MCF 10A (cell line): ENCODE results near the gene GAS7. TPM values are rescaled to one million over a fixed set of nuclear protein-coding genes. Genes with fewer than 3 reads are reported as not detected.

Source experiments
- BruUV-seq: library from RNA; stranded (reverse); fragments of 400-500 nt; replicated peaks from 2 replicates; lab custom pipeline; 2021; lab: Mats Ljungman, UMichigan
- CTCF ChIA-PET: fragments of 300-600 bp; sonication (Branson Sonifier 250); formaldehyde crosslinking; extraction: SDS; loops from one replicate; lab custom pipeline; 2021; ENCODE audit warnings: antibody characterized with exemption, inconsistent platforms; lab: Yijun Ruan, JAX
- POLR2A ChIA-PET: fragments of 300-600, 350-650 bp; sonication (Branson Sonifier 250); formaldehyde crosslinking; extraction: SDS; loops from one replicate; lab custom pipeline; 2020; ENCODE audit warnings: antibody characterized with exemption, inconsistent platforms; lab: Yijun Ruan, JAX
- DNase-seq: peaks from one replicate; pipeline ENCODE4 v3.0.0-alpha.2; 2018; ENCODE audit not compliant: unreplicated experiment
- H3K27ac Mint-ChIP-seq: one replicate; pipeline ENCODE4 v1.8.0; 2022; ENCODE audit warnings: mild to moderate bottlenecking, low read depth, mixed read lengths; ENCODE audit not compliant: unreplicated experiment
- H3K27me3 Mint-ChIP-seq: one replicate; pipeline ENCODE4 v1.8.0; 2022; ENCODE audit warnings: mixed read lengths; ENCODE audit not compliant: insufficient read depth, unreplicated experiment
- H3K36me3 Mint-ChIP-seq: one replicate; pipeline ENCODE4 v1.8.0; 2022; ENCODE audit warnings: mild to moderate bottlenecking, moderate library complexity, mixed read lengths; ENCODE audit not compliant: insufficient read depth, unreplicated experiment
- H3K4me1 Mint-ChIP-seq: one replicate; pipeline ENCODE4 v1.8.0; 2022; ENCODE audit warnings: mixed read lengths; ENCODE audit not compliant: insufficient read depth, unreplicated experiment
- H3K4me3 Mint-ChIP-seq: one replicate; pipeline ENCODE4 v1.8.0; 2022; ENCODE audit warnings: mild to moderate bottlenecking, moderate library complexity, mixed read lengths; ENCODE audit not compliant: unreplicated experiment
- H3K9me3 Mint-ChIP-seq: one replicate; pipeline ENCODE4 v1.8.0; 2022; ENCODE audit warnings: mixed read lengths; ENCODE audit not compliant: unreplicated experiment
- CTCF ChIP-seq: fragments of 200-600 bp; IDR thresholded peaks from one replicate; pipeline ENCODE4 v1.8.0; 2022; ENCODE audit warnings: antibody characterized with exemption, mild to moderate bottlenecking; ENCODE audit not compliant: unreplicated experiment
- intact Hi-C: fragments of 100-400 bp; cut with micrococcal nuclease; formaldehyde crosslinking; loops from 2 replicates; pipeline ENCODE4 v1.14.1; 2022
- total RNA-seq: library from RNA; stranded (reverse); gene quantifications from 2 replicates; pipeline ENCODE4 v1.2.3, GENCODE V29; 2022

Gene GAS7
- total RNA-seq, 1 experiment from 2014 or later = not detected

- peak; percentile 16 for DNase-seq
- ChIA-PET POLR2A (interaction anchor here (0.7 kb wide), 1 partner anchor 50 kb away, joined by 3 read pairs; no protein-coding TSS in a partner anchor), CTCF (interaction anchor here (0.6 to 1.4 kb wide), 8 partner anchors 10 to 631 kb away, joined by 3 to 5 read pairs (median 3); no protein-coding TSS in a partner anchor)
- H3K9me3 Mint-ChIP-seq = no peaks in the 10 kb centered on the region
- no peaks in the 10 kb centered on the region for H3K27me3 Mint-ChIP-seq
- H3K4me1 Mint-ChIP-seq = no peaks in the 10 kb centered on the region
- peaks cover 7% of the 10 kb centered on the region for H3K36me3 Mint-ChIP-seq
- intact Hi-C loops = no loop called here
- no peak overlapping the region for H3K27ac Mint-ChIP-seq
- H3K4me3 Mint-ChIP-seq = no peak overlapping the region
- TF ChIP-seq CTCF = peak; percentile 7
- no TSS peak for BruUV-seq
Measured at GRCh38 chr17:9982159-9982558, 216.2 kb downstream of the GAS7 start.

GRCh38 chr17:9981344-9981915, 217.0 kb downstream of the GAS7 start:
- Mint-ChIP-seq H3K36me3 (peaks cover 7% of the 10 kb centered on the region), H3K4me3 (no peak overlapping the region), H3K27ac (no peak overlapping the region), H3K27me3 (no peaks in the 10 kb centered on the region), H3K9me3 (no peaks in the 10 kb centered on the region), H3K4me1 (no peaks in the 10 kb centered on the region)
- no peak for DNase-seq
- no TSS peak for BruUV-seq
- TF ChIP-seq CTCF = no peak
- POLR2A ChIA-PET = no interaction called here
- intact Hi-C loops = no loop called here
- CTCF ChIA-PET = interaction anchor here (0.6 to 1.4 kb wide), 8 partner anchors 9 to 632 kb away, joined by 3 to 5 read pairs (median 3); no protein-coding TSS in a partner anchor

GRCh38 chr17:9979463-9979995, 218.9 kb downstream of the GAS7 start:
- DNase-seq = no peak
- Mint-ChIP-seq H3K27me3 (no peaks in the 10 kb centered on the region), H3K36me3 (peaks cover 7% of the 10 kb centered on the region), H3K27ac (no peak overlapping the region), H3K9me3 (no peaks in the 10 kb centered on the region), H3K4me1 (no peaks in the 10 kb centered on the region), H3K4me3 (no peak overlapping the region)
- ChIA-PET POLR2A (no interaction called here), CTCF (interaction anchor here (0.6 to 1.0 kb wide), 4 partner anchors 15 to 828 kb away, joined by 3 read pairs; no protein-coding TSS in a partner anchor)
- BruUV-seq = no TSS peak
- no peak for TF ChIP-seq CTCF
- intact Hi-C loops = no loop called here

- ChIA-PET CTCF (no interaction called here), POLR2A (no interaction called here)
- Mint-ChIP-seq H3K27me3 (no peaks in the 10 kb centered on the region), H3K27ac (no peak overlapping the region), H3K4me1 (peaks cover 2% of the 10 kb centered on the region), H3K4me3 (no peak overlapping the region), H3K36me3 (no peaks in the 10 kb centered on the region), H3K9me3 (no peaks in the 10 kb centered on the region)
- no peak for DNase-seq
- BruUV-seq = no TSS peak
- intact Hi-C loops = no loop called here
- TF ChIP-seq CTCF = no peak
Measured at GRCh38 chr17:9977180-9977575, 221.2 kb downstream of the GAS7 start.
